SKM-1 treated with dmso at 0.1 percent for 144 hours (cell line): ENCODE data around the gene YKT6.
"Not testable (repeated sequence)": the region's sequence is repeated elsewhere in the genome, so short reads cannot be mapped to it uniquely, and the experiment has no call there.

Experiments used
- DNase-seq: peaks from one replicate; lab custom pipeline; 2025; ENCODE audit not compliant: unreplicated experiment; lab: John Stamatoyannopoulos, UW

Gene YKT6

GRCh38 chr7:44193011-44193802, 7.6 kb upstream of the YKT6 start:
- no peak for DNase-seq

GRCh38 chr7:44194069-44194468, 6.7 kb upstream of the YKT6 start:
- DNase-seq, result no peak

- no peak for DNase-seq
Observed at GRCh38 chr7:44194562-44195145, 6.1 kb upstream of the YKT6 start.

GRCh38 chr7:44195889-44196288, 4.9 kb upstream of the YKT6 start:
- no peak for DNase-seq

- peak; percentile 40 for DNase-seq
Observed at GRCh38 chr7:44196450-44196872, 4.3 kb upstream of the YKT6 start.

GRCh38 chr7:44197474-44197873, 3.3 kb upstream of the YKT6 start:
- DNase-seq, result no peak

GRCh38 chr7:44200163-44200562, 615 bp upstream of the YKT6 start:
- not testable (repeated sequence) for DNase-seq

GRCh38 chr7:44201813-44202212, 1.0 kb downstream of the YKT6 start:
- DNase-seq, result no peak

DNA sequence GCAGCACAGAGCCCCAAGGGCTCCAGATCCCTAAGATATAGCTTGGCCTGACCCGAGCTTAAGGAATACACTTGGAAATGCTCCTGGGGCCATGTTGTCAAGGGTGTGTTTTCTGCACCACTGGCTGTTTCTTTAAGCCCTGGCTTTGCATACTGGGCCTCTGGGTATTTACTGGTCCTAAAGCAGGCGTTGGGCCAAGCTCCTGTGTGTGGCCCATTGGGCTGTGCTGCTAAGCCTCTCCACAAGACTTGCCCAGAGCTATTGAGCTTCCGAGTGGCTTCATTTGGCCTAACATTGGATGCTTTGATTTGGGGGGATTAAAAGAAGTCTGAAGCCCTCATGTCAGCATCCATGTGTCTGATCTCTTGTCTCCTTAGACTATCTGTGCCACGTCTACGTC, 5.2 kb downstream of the YKT6 start:
- no peak for DNase-seq

- DNase-seq, result no peak
Observed at GRCh38 chr7:44208085-44208484, 7.3 kb downstream of the YKT6 start.

GRCh38 chr7:44210107-44210506, 9.3 kb downstream of the YKT6 start:
- DNase-seq, result no peak

DNA sequence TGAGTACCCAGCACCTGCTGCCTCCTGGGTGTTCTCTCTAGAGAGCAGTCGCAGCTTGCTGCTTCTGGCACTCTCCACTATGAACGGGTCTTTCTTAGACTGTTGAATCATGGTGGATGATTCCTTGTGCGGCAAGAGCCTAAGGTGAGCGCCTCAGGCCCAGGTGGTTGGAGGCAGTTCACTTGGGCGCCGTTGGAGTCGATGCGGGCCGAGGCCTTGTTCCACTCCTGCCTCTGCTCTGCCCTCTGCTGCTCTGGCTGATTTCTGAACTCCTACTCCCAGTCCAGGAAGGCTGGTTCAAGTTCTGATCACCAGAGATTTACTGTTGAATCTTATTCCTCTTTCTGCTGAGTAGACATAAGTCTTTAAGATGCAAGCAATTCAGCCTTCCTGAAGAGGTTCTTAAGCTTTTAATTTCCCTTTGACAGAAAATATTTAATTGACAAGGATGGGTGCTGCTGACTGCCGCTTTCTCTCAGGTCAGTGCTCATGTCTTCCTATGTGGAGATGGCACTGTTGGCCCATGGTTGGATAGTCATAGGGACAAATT, 10.4 kb downstream of the YKT6 start:
- DNase-seq, result no peak

GRCh38 chr7:44212018-44212417, 11.2 kb downstream of the YKT6 start:
- DNase-seq, result no peak

DNA sequence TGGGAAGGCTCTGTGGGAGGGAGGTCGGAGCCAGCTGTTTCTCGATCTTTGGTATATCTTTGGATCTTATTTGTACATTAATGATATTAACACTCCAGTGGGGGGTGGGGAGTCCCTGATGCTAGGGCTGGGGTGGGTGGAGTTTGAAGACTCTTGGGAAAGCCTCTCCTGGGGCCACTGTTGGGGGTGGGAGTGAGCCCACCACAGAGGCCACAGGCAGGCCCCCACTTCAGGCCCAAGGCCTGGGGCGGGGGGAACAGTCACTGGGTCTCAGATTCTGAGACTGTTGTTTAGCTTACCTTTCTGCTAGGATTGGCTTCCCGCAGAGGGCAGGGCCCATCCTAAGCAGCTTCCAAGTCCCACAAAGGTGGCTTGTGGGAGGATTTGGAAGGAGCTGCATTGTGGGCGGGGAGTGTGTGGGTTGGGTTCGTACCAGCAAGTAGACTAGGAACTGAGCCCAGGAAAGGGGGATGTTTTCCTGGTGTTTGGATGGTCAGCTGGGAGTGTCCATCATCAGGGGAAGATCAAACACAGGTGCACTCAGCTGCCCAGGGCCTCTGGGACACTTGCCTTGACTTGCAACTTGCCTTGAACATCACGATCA, 11.9 kb downstream of the YKT6 start:
- no peak for DNase-seq

DNA sequence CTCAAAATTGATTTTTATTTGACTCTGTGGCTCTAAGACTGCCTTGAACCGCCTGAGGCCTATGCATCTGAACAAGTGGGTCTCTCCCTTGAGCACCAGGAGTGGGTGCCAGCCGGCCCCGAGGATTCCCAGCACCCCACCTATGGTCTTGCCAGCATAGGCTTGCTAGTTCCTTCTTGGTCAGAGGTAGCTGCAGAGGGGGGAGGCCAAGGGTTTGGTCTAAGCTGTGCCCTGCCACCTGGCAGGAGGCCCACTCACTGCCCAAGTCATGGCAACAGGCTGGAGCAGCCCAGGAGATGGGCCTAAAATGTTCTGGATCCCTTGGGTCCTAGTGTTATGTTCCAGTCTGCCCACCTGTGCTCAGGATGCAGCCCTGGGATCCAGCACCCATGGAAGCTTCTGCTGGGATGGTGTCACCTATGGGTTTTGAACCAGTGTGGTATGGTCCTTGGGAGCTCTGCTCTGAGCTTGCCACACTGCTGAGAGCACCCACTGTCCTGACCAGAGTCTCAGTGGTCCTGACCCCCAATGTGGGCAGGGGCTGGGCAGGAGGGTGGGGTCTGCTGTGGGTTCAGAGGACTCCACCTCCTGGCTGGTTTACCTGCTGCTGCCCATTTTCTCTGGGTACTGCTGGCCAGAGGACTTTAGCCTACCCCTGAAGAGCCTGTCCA, 12.6 kb downstream of the YKT6 start:
- no peak for DNase-seq

DNA sequence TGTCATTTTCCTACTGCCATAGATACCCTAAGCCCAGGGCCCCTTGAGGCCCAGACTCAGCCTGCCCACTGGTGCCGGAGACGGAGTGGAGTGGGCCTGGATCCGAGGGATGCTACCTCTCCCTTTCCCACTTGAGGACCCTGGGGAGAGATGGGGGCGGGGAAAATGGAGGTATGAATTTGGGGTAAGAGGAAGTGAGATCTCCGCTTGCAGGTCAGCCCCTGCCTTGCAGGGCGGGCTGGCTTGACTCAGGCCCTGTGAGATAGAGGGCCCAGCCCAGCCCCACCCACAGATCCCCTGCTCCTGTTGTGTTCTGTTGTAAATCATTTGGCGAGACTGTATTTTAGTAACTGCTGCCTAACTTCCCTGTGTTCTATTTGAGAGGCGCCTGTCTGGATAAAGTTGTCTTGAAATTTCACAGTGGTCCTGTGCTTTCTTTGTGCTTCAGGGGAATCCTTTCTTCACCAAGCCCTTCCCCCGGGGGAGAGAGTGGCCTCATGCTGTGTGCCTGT, 13.2 kb downstream of the YKT6 start:
- no peak for DNase-seq

GRCh38 chr7:44215531-44215930, 14.8 kb downstream of the YKT6 start:
- no peak for DNase-seq

DNA sequence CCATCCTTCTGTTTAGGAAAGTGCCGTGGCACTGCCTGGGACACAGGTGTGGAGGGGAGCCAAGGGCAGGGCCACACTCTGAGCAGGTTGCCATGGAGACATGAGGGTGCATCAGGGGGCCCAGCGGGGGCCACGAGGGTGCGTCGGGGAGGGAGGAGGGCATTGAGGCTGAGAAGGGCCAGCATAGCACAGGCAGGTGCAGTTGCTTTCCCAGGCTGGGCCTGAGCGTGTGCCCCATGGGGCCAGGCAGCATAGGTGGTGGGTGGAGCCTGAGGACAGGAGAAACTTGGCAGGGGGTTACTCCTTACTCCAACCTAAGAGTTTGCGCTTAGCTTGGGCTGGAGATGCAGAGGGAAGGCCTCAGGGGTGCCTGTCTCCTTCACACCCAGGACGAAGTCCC, 15.2 kb downstream of the YKT6 start:
- DNase-seq, result no peak

DNA sequence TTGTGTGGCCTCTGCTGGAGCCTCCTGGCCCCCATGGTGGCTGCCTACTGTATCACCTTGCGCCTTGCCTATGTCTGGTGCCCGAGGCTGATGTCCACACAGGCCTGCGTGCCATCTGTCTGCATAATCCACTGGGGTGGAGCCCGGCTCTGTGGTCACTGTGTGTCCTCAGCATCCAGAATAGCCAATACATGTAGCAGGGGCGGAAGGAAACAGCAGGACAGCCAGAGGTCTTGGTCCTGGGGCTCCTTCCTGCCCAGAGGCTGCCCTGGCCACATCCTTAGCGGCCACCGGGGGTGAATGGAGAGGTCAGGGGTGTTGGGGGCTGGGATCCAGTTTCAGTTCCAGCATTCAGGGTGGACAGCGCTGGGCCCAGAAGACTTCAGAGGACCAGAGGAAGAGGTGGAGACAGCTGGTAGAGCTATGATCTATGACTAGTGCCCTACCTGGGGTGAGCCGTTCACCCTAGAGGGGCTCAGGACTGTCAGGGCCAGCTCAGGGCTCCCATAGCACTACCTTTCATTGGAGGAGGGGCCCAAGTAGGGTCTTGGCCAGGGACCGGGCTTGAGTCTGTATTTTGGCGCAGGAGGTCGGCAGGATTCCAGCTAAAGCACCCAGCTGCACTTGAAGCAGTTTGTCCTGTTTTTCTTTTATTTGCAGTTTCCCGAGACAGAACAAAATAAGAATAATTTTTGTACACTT, 15.9 kb downstream of the YKT6 start:
- no peak for DNase-seq

- no peak for DNase-seq
Observed at GRCh38 chr7:44217223-44217714, 16.5 kb downstream of the YKT6 start.
